HepG2 (cell line): ENCODE measurements around the gene APH1B. TPM values are rescaled to one million over a fixed set of nuclear protein-coding genes. Genes with fewer than 3 reads are reported as not detected.
A peak's percentile ranks its signal among the peaks of the same experiment; 100 is the strongest.

ENCODE experiments used
- ATAC-seq: fragments of 200-7000 bp; cut with Tn5 transposase; 3 replicates; pipeline ENCODE4 v1.9.1; 2020; ENCODE audit warnings: mild to moderate bottlenecking, moderate library complexity
- BruUV-seq: library from RNA; stranded (reverse); fragments of 400-500 nt; replicated peaks from 2 replicates; lab custom pipeline; 2021; lab: Mats Ljungman, UMichigan
- CTCF ChIA-PET: fragments of 300-600 bp; formaldehyde crosslinking; extraction: SDS; loops from one replicate; lab custom pipeline; 2021; ENCODE audit warnings: low total read pairs, inconsistent platforms, low intra/inter-chr PET ratio; lab: Yijun Ruan, JAX
- POLR2A ChIA-PET: fragments of 350-600 bp; sonication (Branson Sonifier 250); formaldehyde crosslinking; loops from one replicate; lab custom pipeline; 2020; ENCODE audit warnings: antibody characterized with exemption, inconsistent platforms; lab: Yijun Ruan, JAX
- DNase-seq: peaks from one replicate; pipeline ENCODE4 v3.0.0-alpha.2; 2015; ENCODE audit warnings: low spot score
- FAIRE-seq: peaks from 3 replicates; lab custom pipeline; 2011; peaks lifted over from hg19 to GRCh38; lab: Jason Lieb, UNC
- H2AFZ ChIP-seq: one replicate; pipeline ENCODE4 v1.6.1; 2011; ENCODE audit warnings: low read length, inconsistent platforms
- H3K27ac ChIP-seq: fragments of 300-600 bp; 3 replicates; pipeline ENCODE4 v1.8.0; 2011; ENCODE audit warnings: mixed run types, mild to moderate bottlenecking, mixed read lengths, low read length, inconsistent platforms; ENCODE audit not compliant: insufficient read depth; ENCODE audit errors: extremely low read length
- H3K27me3 ChIP-seq, 2 experiments: fragments of 200-600 bp in 1 of 2; 2 replicates in 1 of 2; 3 replicates in 1 of 2; pipeline versions ENCODE4 v1.6.0 to v1.8.0; 2011; ENCODE audit warnings: low read length in 2 of 2, mild to moderate bottlenecking in 2 of 2, moderate library complexity in 2 of 2, inconsistent platforms in 1 of 2; ENCODE audit not compliant: insufficient read depth in 2 of 2, control insufficient read depth in 1 of 2
- H3K36me3 ChIP-seq, 2 experiments: fragments of 200-600 bp in 1 of 2; replicated peaks in 1 of 2; 2 replicates in 1 of 2; 3 replicates in 1 of 2; pipeline versions ENCODE4 v1.5.1 to v1.8.0; 2011; ENCODE audit warnings: low read length in 2 of 2, inconsistent platforms in 1 of 2; ENCODE audit not compliant: insufficient read depth in 2 of 2, control insufficient read depth in 1 of 2
- H3K4me1 ChIP-seq: 2 replicates; pipeline ENCODE4 v1.5.1; 2012; ENCODE audit warnings: low read length, inconsistent platforms; ENCODE audit not compliant: insufficient read depth
- H3K4me2 ChIP-seq: 2 replicates; pipeline ENCODE4 v1.6.0; 2011; ENCODE audit warnings: low read depth, low read length, inconsistent platforms
- H3K4me3 ChIP-seq, 3 experiments: fragments of 200-600 bp in 1 of 3; sonication (generic), shearing (Covaris generic) in 1 of 3; replicated peaks in 1 of 3; 2 replicates each; pipeline ENCODE4 v1.5.1; 2011 to 2016; ENCODE audit warnings: low read length in 3 of 3, inconsistent platforms in 2 of 3, low read depth in 2 of 3, mild to moderate bottlenecking in 2 of 3, control low read depth in 1 of 3, mixed read lengths in 1 of 3; ENCODE audit not compliant: insufficient read depth in 1 of 3
- H3K79me2 ChIP-seq: one replicate; pipeline ENCODE4 v1.6.1; 2011; ENCODE audit warnings: low read length, inconsistent platforms; ENCODE audit not compliant: insufficient read depth
- H3K9ac ChIP-seq: 2 replicates; pipeline ENCODE4 v1.6.0; 2011; ENCODE audit warnings: mild to moderate bottlenecking, low read depth, low read length, inconsistent platforms; ENCODE audit not compliant: insufficient read depth
- H3K9me3 ChIP-seq: 2 replicates; pipeline ENCODE4 v1.5.1; 2012; ENCODE audit warnings: mild to moderate bottlenecking, low read length
- H4K20me1 ChIP-seq: 2 replicates; pipeline ENCODE4 v1.6.0; 2011; ENCODE audit warnings: inconsistent platforms, mild to moderate bottlenecking, low read length, moderate library complexity; ENCODE audit not compliant: insufficient read depth
- KDM5A ChIP-seq: fragments of 200-600 bp; sonication (generic); IDR thresholded peaks from 2 replicates; pipeline ENCODE4 v1.7.0; 2018; ENCODE audit warnings: antibody characterized with exemption, mild to moderate bottlenecking, low read length, borderline replicate concordance
- MIXL1 ChIP-seq: IDR thresholded peaks from 2 replicates; pipeline ENCODE4 v1.6.1; 2016
- NCOR1 ChIP-seq: fragments of 200-600 bp; sonication (generic); IDR thresholded peaks from 2 replicates; pipeline ENCODE4 v1.7.0; 2017; ENCODE audit warnings: antibody characterized with exemption, low read length, borderline replicate concordance
- NFRKB ChIP-seq: fragments of 450-650 bp; IDR thresholded peaks from 2 replicates; pipeline ENCODE4 v1.6.1; 2017
- NR2F6 ChIP-seq, 2 experiments: IDR thresholded peaks; 2 replicates each; pipeline ENCODE4 v1.6.1; 2016; ENCODE audit warnings: antibody characterized with exemption in 1 of 2, mild to moderate bottlenecking in 1 of 2
- POLR2G ChIP-seq: fragments of 200-400 bp; formaldehyde crosslinking; IDR thresholded peaks from 2 replicates; pipeline ENCODE4 v1.6.1; 2018; ENCODE audit warnings: mild to moderate bottlenecking, low read depth, low read length, moderate library complexity
- RXRB ChIP-seq: IDR thresholded peaks from 2 replicates; pipeline ENCODE4 v1.6.1; 2016; ENCODE audit warnings: borderline replicate concordance, missing genetic modification reagents, missing compliant biosample characterization
- SOX6 ChIP-seq, 2 experiments: fragments of 450-650 bp in 1 of 2; sonication (generic) in 1 of 2; formaldehyde crosslinking in 1 of 2; IDR thresholded peaks; 2 replicates each; pipeline versions ENCODE4 v1.4.0 to v1.6.1; 2017 to 2020; ENCODE audit warnings: antibody characterized with exemption in 1 of 2, mild to moderate bottlenecking in 1 of 2, missing genetic modification reagents in 1 of 2
- SP4 ChIP-seq: sonication (generic); formaldehyde crosslinking; IDR thresholded peaks from 2 replicates; pipeline ENCODE4 v1.8.1; 2023; ENCODE audit warnings: mild to moderate bottlenecking, missing genetic modification reagents
- ZBTB38 ChIP-seq: sonication (generic); formaldehyde crosslinking; IDR thresholded peaks from 2 replicates; pipeline ENCODE4 v1.5.1; 2020; ENCODE audit warnings: mild to moderate bottlenecking, missing genetic modification reagents
- ZNF878 ChIP-seq: sonication (generic); formaldehyde crosslinking; IDR thresholded peaks from 2 replicates; pipeline ENCODE4 v1.8.1; 2023; ENCODE audit warnings: mild to moderate bottlenecking, missing genetic modification reagents, moderate library complexity
- WGBS: methylation state at CpG from one replicate; pipeline ENCODE4 v1.1.6; 2017; ENCODE audit warnings: low lambda C conversion rate; 5-methylcytosine and 5-hydroxymethylcytosine counted together
- in situ Hi-C: cut with HindIII; loops from 2 replicates; pipeline ENCODE4 v1.10.0; 2017; ENCODE audit warnings: low pct_unique_long_range_greater_than_20kb; ENCODE audit not compliant: extremely low pct_ligation_motif_present
- intact Hi-C: fragments of 100-400 bp; cut with micrococcal nuclease; formaldehyde crosslinking; loops from one replicate; pipeline ENCODE4 v1.10.0; 2022; ENCODE audit not compliant: unreplicated experiment
- polyA plus RNA-seq, 8 experiments: library from polyadenylated mRNA; depleted of rRNA in 3 of 8; stranded (reverse) in 7 of 8; unstranded in 1 of 8; fragments of >200 nt; fragmentation: Illumina TruSeq in 4 of 8; extraction: Trizol in 4 of 8; gene quantifications; 2 replicates each; pipeline versions ENCODE4 v1.2.1 to v1.2.3, GENCODE V29; 2011 to 2016; ENCODE audit warnings: low read depth in 4 of 8, missing spikeins in 1 of 8, mixed read lengths in 1 of 8; ENCODE audit not compliant: insufficient read depth in 1 of 8
- total RNA-seq, 5 experiments: library from RNA; depleted of rRNA; stranded (reverse); fragments of >200 nt; fragmentation: Illumina TruSeq; extraction: Trizol; gene quantifications; 2 replicates each; pipeline ENCODE4 v1.2.3, GENCODE V29; 2016; ENCODE audit warnings: low read depth in 1 of 5
- TF ChIP-seq, protein P1 (sequence below): sonication (generic); formaldehyde crosslinking; conservative IDR thresholded peaks from 2 replicates; pipeline ENCODE4 v1.4.0; 2020; ENCODE audit warnings: missing genetic modification reagents

The APH1B gene
- total and polyA plus RNA-seq, 2 of the 13 experiments (the other 11 are each of a cell fraction or from before 2014, with no cell fraction given): 0.45 to 1.00 TPM

DNA sequence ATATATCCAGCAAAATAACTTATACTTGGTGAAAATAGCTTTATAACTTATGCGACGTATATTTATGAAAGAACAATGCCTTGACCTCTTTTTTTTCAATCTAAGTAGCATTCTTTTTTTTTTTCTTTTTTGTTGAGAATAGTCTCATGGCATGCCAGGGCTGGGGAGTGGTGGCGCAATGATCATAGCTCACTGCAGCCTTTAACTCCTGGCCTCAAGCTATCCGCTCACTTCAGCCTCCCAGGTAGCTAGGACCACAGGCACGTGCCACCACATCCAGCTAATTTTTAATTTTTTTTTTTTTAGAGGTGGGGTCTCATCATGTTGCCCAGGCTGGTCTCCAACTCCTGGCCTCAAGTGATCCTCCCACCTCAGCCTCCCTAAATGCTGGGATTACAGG lies 44.5 kb upstream of the APH1B start (continued):
- TF ChIP-seq, protein P1, sequence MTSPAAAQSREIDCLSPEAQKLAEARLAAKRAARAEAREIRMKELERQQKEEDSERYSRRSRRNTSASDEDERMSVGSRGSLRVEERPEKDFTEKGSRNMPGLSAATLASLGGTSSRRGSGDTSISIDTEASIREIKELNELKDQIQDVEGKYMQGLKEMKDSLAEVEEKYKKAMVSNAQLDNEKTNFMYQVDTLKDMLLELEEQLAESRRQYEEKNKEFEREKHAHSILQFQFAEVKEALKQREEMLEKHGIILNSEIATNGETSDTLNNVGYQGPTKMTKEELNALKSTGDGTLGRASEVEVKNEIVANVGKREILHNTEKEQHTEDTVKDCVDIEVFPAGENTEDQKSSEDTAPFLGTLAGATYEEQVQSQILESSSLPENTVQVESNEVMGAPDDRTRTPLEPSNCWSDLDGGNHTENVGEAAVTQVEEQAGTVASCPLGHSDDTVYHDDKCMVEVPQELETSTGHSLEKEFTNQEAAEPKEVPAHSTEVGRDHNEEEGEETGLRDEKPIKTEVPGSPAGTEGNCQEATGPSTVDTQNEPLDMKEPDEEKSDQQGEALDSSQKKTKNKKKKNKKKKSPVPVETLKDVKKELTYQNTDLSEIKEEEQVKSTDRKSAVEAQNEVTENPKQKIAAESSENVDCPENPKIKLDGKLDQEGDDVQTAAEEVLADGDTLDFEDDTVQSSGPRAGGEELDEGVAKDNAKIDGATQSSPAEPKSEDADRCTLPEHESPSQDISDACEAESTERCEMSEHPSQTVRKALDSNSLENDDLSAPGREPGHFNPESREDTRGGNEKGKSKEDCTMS (CRISPR knock-in tag): no peak
- TF ChIP-seq ZBTB38 (CRISPR knock-in tag) (0 out of 2 replicates have a peak, but pooled peaks have one; percentile 20), KDM5A (no peak), NCOR1 (no peak), ZNF878 (CRISPR knock-in tag) (no peak), SP4 (CRISPR knock-in tag) (no peak)

DNA sequence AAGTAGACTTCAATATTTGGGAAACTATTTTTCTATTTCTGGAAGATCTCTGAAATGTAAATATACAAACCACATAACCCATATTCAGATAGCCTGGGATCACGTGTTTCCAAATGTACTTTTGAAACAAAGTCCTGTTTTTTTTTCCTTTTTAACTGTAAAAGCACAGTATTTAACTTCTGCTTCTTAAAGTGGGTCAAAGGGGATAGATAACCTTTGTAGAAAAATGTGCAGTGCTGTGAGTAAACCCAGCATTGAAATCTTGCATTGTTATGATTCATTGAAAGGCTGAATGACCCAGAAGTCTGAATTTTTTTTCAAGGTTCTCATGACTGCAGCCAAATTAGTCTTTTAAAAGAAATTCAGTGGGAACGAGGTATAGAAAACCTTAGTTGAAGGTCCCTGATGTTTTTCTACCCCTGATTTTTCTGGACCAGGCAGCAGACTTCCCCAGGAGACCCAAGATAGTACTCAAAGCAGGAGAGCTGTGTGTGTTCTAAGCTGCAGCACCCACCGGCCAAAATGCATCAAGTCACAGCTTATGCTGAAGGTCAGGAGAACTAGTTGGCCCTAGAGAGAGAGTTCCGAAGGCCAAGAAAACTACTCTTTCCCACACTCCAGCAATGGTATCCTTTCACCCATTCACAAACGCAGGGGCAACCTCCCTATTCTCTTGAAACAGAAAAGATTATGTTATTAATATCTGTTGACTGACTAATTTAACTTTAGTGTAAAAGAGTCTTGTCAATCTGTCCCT lies 43.6 kb upstream of the APH1B start:
- DNase-seq (peak; percentile 33), FAIRE-seq (peak; percentile 75), ATAC-seq (peak; percentile 32; the same call in 2 of the 3 replicates)
- peak overlapping the region; percentile 51 for H3K27ac ChIP-seq
- no TSS peak for BruUV-seq
- WGBS: 48% methylated on average over 4 of the region's 5 CpGs
- no peaks in the 10 kb centered on the region for H4K20me1 ChIP-seq
- H3K9ac ChIP-seq: no peak overlapping the region
- no peaks in the 10 kb centered on the region for H3K27me3 ChIP-seq
- peak overlapping the region; percentile 39 for H3K4me2 ChIP-seq
- no peaks in the 10 kb centered on the region for H3K9me3 ChIP-seq
- ChIA-PET CTCF (no interaction called here), POLR2A (interaction anchor here (0.9 kb wide), 1 partner anchor 43 kb away, joined by 6 read pairs; no protein-coding TSS in a partner anchor)
- peaks cover 28% of the 10 kb centered on the region for H3K4me1 ChIP-seq
- in situ Hi-C loops: no loop called here
- no peak overlapping the region for H2AFZ ChIP-seq
- H3K4me3 ChIP-seq: no peak overlapping the region
- H3K79me2 ChIP-seq: no peaks in the 10 kb centered on the region
- H3K36me3 ChIP-seq: no peaks in the 10 kb centered on the region
- intact Hi-C loops: no loop called here
- TF ChIP-seq RXRB: peak; percentile 88
- TF ChIP-seq POLR2G: no peak
- TF ChIP-seq MIXL1: no peak
- peak; percentile 30; the same call in 1 of the 2 replicates for TF ChIP-seq NR2F6 (IDR thresholded peaks at IDR 0.05)
- TF ChIP-seq NR2F6 (CRISPR knock-in tag; IDR thresholded peaks at IDR 0.05): peak; percentile 19; the same call in 1 of the 2 replicates
- TF ChIP-seq SOX6 (IDR thresholded peaks at IDR 0.05): no peak
- peak; percentile 23; the same call in 1 of the 2 replicates for TF ChIP-seq SOX6 (CRISPR knock-in tag; IDR thresholded peaks at IDR 0.05)
- TF ChIP-seq NFRKB: no peak
